K562 (cell line): ENCODE data around the gene CTSF. TPM values are rescaled to one million over a fixed set of nuclear protein-coding genes. Genes with fewer than 3 reads are reported as not detected.

Experiments
- ARHGAP35 ChIP-seq: fragments of 450-650 bp; IDR thresholded peaks from 2 replicates; pipeline ENCODE4 v1.6.1; 2018; ENCODE audit not compliant: partially characterized antibody
- BMI1 ChIP-seq: fragments of 150-350 bp; IDR thresholded peaks from 2 replicates; pipeline ENCODE4 v1.6.1; 2014; ENCODE audit warnings: low read length
- CREB3L1 ChIP-seq: fragments of 450-650 bp; IDR thresholded peaks from 2 replicates; pipeline ENCODE4 v1.6.1; 2014; ENCODE audit warnings: low read depth, mild to moderate bottlenecking, moderate library complexity, borderline replicate concordance
- ESRRB ChIP-seq: fragments of 250-450 bp; sonication (Bioruptor Pico); IDR thresholded peaks from 2 replicates; pipeline ENCODE4 v1.5.0; 2020; ENCODE audit warnings: mild to moderate bottlenecking, moderate library complexity, borderline replicate concordance
- ETV5 ChIP-seq: sonication (generic); formaldehyde crosslinking; IDR thresholded peaks from 2 replicates; pipeline ENCODE4 v1.4.0; 2020; ENCODE audit warnings: low read depth, mild to moderate bottlenecking, missing genetic modification reagents
- GABPB1 ChIP-seq: sonication (generic); formaldehyde crosslinking; IDR thresholded peaks from 2 replicates; pipeline ENCODE4 v1.8.0; 2022; ENCODE audit warnings: mild to moderate bottlenecking, missing genetic modification reagents
- KLF1 ChIP-seq: fragments of 450-650 bp; IDR thresholded peaks from 2 replicates; pipeline ENCODE4 v1.6.1; 2016; ENCODE audit warnings: missing genetic modification characterization, missing compliant biosample characterization
- MBD2 ChIP-seq: sonication (generic); IDR thresholded peaks from 2 replicates; pipeline ENCODE4 v1.6.1; 2016; ENCODE audit warnings: low read depth, borderline replicate concordance
- PHF8 ChIP-seq: fragments of 200-600 bp; sonication (generic); IDR thresholded peaks from 2 replicates; pipeline ENCODE4 v1.6.1; 2012; ENCODE audit warnings: mixed run types, mild to moderate bottlenecking, inconsistent platforms, low read length, moderate library complexity, borderline replicate concordance
- PML ChIP-seq: IDR thresholded peaks from 2 replicates; pipeline ENCODE4 v1.6.1; 2012; ENCODE audit warnings: low read length, inconsistent platforms
- RREB1 ChIP-seq: fragments of 250-450 bp; sonication (Bioruptor Pico); IDR thresholded peaks from 2 replicates; pipeline ENCODE4 v1.4.0; 2020
- SIRT6 ChIP-seq: IDR thresholded peaks from one replicate; pipeline ENCODE4 v1.6.1; 2012; ENCODE audit warnings: low read depth, mild to moderate bottlenecking, control low read depth, inconsistent platforms, low read length, moderate library complexity
- TEAD4 ChIP-seq, 2 experiments: sonication (generic) in 1 of 2; formaldehyde crosslinking in 1 of 2; IDR thresholded peaks; 2 replicates each; pipeline versions ENCODE4 v1.6.1 to v1.8.0; 2012 to 2022; ENCODE audit warnings: borderline replicate concordance in 1 of 2, inconsistent platforms in 1 of 2, low read length in 1 of 2, mild to moderate bottlenecking in 1 of 2, missing genetic modification reagents in 1 of 2
- TRIM28 ChIP-seq: fragments of 450-650 bp; IDR thresholded peaks from 2 replicates; pipeline ENCODE4 v1.6.1; 2017
- USF1 ChIP-seq: sonication (generic); formaldehyde crosslinking; IDR thresholded peaks from 2 replicates; pipeline ENCODE4 v1.9.0; 2022; ENCODE audit warnings: mild to moderate bottlenecking, missing genetic modification reagents
- polyA plus RNA-seq, 8 experiments: library from polyadenylated mRNA; depleted of rRNA in 4 of 8; stranded (reverse) in 5 of 8; unstranded in 3 of 8; fragments of >200 nt; fragmentation: Nextera tagmentation in 2 of 8; fragmentation: Illumina TruSeq in 1 of 8; extraction: Ambion mirVana in 2 of 8; extraction: Trizol in 1 of 8; gene quantifications; 2 replicates each; pipeline versions ENCODE4 v1.2.1 to v1.2.3, GENCODE V29; 2011 to 2014; ENCODE audit warnings: inconsistent platforms in 1 of 8, missing spikeins in 1 of 8
- total RNA-seq, 7 experiments: library from RNA; depleted of rRNA in 6 of 7; stranded (reverse); fragments of >200 nt in 6 of 7; fragmentation: Illumina TruSeq in 2 of 7; extraction: Trizol in 2 of 7; gene quantifications; 2 replicates each; pipeline versions ENCODE4 v1.2.1 to v1.2.3, GENCODE V29; 2011 to 2021; ENCODE audit warnings: low replicate concordance in 1 of 7
- TF ChIP-seq, protein P1 (sequence below): sonication (generic); formaldehyde crosslinking; IDR thresholded peaks from 2 replicates; pipeline ENCODE4 v1.4.0; 2020; ENCODE audit warnings: mild to moderate bottlenecking, missing genetic modification reagents

The CTSF gene
- total and polyA plus RNA-seq, 9 of the 15 experiments (the other 6 are each of a cell fraction or from before 2014, with no cell fraction given) = 0.41 to 10.5 (median 3.8) TPM

DNA sequence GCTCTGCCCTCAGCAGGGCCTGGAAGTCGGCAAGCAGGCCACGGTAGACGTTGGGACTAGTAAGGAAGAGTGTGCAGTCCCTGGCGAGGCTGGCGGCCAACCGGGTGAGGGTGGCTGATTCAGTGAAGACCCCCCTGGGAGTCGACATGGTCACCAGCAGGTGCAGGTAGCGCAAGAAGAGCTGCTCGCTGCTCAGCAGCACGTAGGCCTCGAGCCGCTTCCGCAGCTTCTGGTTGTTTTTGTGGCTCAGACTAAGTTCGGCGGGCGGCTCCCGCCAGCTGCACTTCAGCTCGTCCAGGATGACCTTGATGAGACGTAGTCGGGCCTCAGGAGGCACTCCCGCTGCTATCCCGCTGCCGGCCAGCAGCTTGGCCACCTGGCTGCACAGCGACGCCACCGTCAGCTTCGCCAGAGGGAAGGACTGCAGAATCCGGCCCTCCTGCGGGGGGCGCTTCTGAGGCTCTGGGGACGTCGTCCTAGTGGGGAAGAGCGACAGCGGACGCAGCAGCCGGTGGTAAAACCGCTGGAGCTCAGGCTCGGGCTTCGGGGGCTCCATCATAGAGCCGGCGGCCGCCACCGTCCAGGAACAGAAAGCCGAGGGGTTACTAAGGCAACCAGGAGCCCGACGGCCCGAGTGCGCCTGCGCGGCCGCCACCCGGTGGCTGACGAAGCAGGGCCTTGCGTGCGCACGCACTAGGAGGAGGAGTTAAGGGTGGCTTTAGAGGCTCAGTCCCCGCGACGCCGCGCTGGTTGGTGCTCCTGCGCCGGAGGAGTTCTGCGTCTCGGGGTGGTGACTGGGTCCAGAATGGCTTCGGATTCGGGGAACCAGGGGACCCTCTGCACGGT lies 24.3 kb upstream of the CTSF start, which contains the start of the genes CCDC87 and CCS (continued):
- peak; percentile 73; the same call in 1 of the 2 replicates for TF ChIP-seq CREB3L1
- TF ChIP-seq BMI1 = peak; percentile 58; the same call in 1 of the 2 replicates
- peak; percentile 16; the same call in 1 of the 2 replicates for TF ChIP-seq TEAD4 (IDR thresholded peaks at IDR 0.05; ENCODE audit: low read length)
- TF ChIP-seq TEAD4 (CRISPR knock-in tag; IDR thresholded peaks at IDR 0.05; ENCODE audit: borderline replicate concordance) = no peak
- TF ChIP-seq ARHGAP35 = no peak
- TF ChIP-seq ETV5 (CRISPR knock-in tag) = 0 out of 2 replicates have a peak, but pooled peaks have one; percentile 15
- TF ChIP-seq KLF1 (tag) = peak; percentile 19; the same call in 1 of the 2 replicates
- TF ChIP-seq PHF8 = peak; percentile 96; the same call in 1 of the 2 replicates
- TF ChIP-seq RREB1 = peak; percentile 50; the same call in 1 of the 2 replicates
- 0 out of 2 replicates have a peak, but pooled peaks have one; percentile 10 for TF ChIP-seq MBD2
- peak; percentile 65 for TF ChIP-seq GABPB1 (CRISPR knock-in tag)
- no peak; the same call in 1 of the 2 replicates for TF ChIP-seq USF1
- peak; percentile 66; the same call in 1 of the 2 replicates for TF ChIP-seq PML
- no peak for TF ChIP-seq SIRT6
- TF ChIP-seq, protein P1, sequence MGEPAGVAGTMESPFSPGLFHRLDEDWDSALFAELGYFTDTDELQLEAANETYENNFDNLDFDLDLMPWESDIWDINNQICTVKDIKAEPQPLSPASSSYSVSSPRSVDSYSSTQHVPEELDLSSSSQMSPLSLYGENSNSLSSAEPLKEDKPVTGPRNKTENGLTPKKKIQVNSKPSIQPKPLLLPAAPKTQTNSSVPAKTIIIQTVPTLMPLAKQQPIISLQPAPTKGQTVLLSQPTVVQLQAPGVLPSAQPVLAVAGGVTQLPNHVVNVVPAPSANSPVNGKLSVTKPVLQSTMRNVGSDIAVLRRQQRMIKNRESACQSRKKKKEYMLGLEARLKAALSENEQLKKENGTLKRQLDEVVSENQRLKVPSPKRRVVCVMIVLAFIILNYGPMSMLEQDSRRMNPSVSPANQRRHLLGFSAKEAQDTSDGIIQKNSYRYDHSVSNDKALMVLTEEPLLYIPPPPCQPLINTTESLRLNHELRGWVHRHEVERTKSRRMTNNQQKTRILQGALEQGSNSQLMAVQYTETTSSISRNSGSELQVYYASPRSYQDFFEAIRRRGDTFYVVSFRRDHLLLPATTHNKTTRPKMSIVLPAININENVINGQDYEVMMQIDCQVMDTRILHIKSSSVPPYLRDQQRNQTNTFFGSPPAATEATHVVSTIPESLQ (CRISPR knock-in tag) = 0 out of 2 replicates have a peak, but pooled peaks have one; percentile 61
- TF ChIP-seq ESRRB (CRISPR knock-in tag) = no peak
- TF ChIP-seq TRIM28 = peak; percentile 69
